DND-41 (cell line): ENCODE measurements around the gene RAF1.

Experiments used
- ATAC-seq: fragments of 200-7000 bp; cut with Tn5 transposase; 3 replicates; pipeline ENCODE4 v1.9.1; 2021; ENCODE audit warnings: low read depth; ENCODE audit not compliant: insufficient read depth
- DNase-seq: peaks from one replicate; pipeline ENCODE4 v3.0.0-alpha.2; 2020
- H2AFZ ChIP-seq: 2 replicates; pipeline ENCODE4 v1.6.0; 2012; ENCODE audit warnings: low read depth, low read length
- H3K27ac ChIP-seq: 2 replicates; pipeline ENCODE4 v1.5.1; 2012; ENCODE audit warnings: low read length, inconsistent platforms
- H3K27me3 ChIP-seq: fragments of 200-600 bp; sonication (generic); 2 replicates; pipeline ENCODE4 v1.6.0; 2012; ENCODE audit warnings: low read length, mild to moderate bottlenecking, inconsistent platforms; ENCODE audit not compliant: insufficient read depth, poor library complexity
- H3K36me3 ChIP-seq: 2 replicates; pipeline ENCODE4 v1.5.1; 2012; ENCODE audit warnings: low read length, inconsistent platforms; ENCODE audit not compliant: insufficient read depth
- H3K4me1 ChIP-seq: 2 replicates; pipeline ENCODE4 v1.5.1; 2012; ENCODE audit warnings: mild to moderate bottlenecking, low read length; ENCODE audit not compliant: insufficient read depth
- H3K4me2 ChIP-seq: 2 replicates; pipeline ENCODE4 v1.6.0; 2012; ENCODE audit warnings: mild to moderate bottlenecking, moderate library complexity, low read length, inconsistent platforms; ENCODE audit not compliant: insufficient read depth
- H3K4me3 ChIP-seq, 2 experiments: fragments of 200-600 bp in 1 of 2; shearing (Covaris generic) in 1 of 2; 2 replicates each; pipeline ENCODE4 v1.5.1; 2012 to 2016; ENCODE audit warnings: inconsistent platforms in 2 of 2, low read length in 2 of 2, mild to moderate bottlenecking in 2 of 2, low read depth in 1 of 2, moderate library complexity in 1 of 2
- H3K79me2 ChIP-seq: 2 replicates; pipeline ENCODE4 v1.6.0; 2012; ENCODE audit warnings: low read length, inconsistent platforms; ENCODE audit not compliant: insufficient read depth
- H3K9ac ChIP-seq: 2 replicates; pipeline ENCODE4 v1.6.0; 2012; ENCODE audit warnings: low read depth, mild to moderate bottlenecking, inconsistent platforms, low read length, moderate library complexity
- H3K9me3 ChIP-seq: 2 replicates; pipeline ENCODE4 v1.5.1; 2012; ENCODE audit warnings: low read length, moderate library complexity, mild to moderate bottlenecking, inconsistent platforms; ENCODE audit not compliant: insufficient read depth, severe bottlenecking
- H4K20me1 ChIP-seq: 2 replicates; pipeline ENCODE4 v1.6.0; 2012; ENCODE audit warnings: low read length; ENCODE audit not compliant: insufficient read depth
- CTCF ChIP-seq: IDR thresholded peaks from 2 replicates; pipeline ENCODE4 v1.5.1; 2012; ENCODE audit warnings: borderline replicate concordance, low read length, moderate library complexity, mild to moderate bottlenecking; ENCODE audit not compliant: poor library complexity, severe bottlenecking; ENCODE audit errors: extremely low read depth
- EZH2 ChIP-seq: IDR thresholded peaks from 3 replicates; pipeline ENCODE4 v1.6.1; 2012; ENCODE audit warnings: borderline replicate concordance, low read depth, mild to moderate bottlenecking, moderate library complexity, low read length, inconsistent platforms; ENCODE audit not compliant: severe bottlenecking

RAF1 gene

GRCh38 chr3:12585181-12585580 is 78.7 kb downstream of the RAF1 start:
- H3K4me3 ChIP-seq = no peak overlapping the region
- no peaks in the 10 kb centered on the region for H3K27me3 ChIP-seq
- DNase-seq (no peak), ATAC-seq (no peak)
- peaks cover 10% of the 10 kb centered on the region; the same call in 1 of the 2 replicates for H4K20me1 ChIP-seq
- H3K36me3 ChIP-seq = peaks cover 94% of the 10 kb centered on the region
- H3K4me2 ChIP-seq = no peak overlapping the region
- 0 out of 2 replicates have a peak, but pooled peaks cover 4% of the 10 kb centered on the region for H3K79me2 ChIP-seq
- no peak overlapping the region for H3K9ac ChIP-seq
- no peaks in the 10 kb centered on the region for H3K9me3 ChIP-seq
- TF ChIP-seq EZH2 (no peak), CTCF (no peak)
- H3K4me1 ChIP-seq = no peaks in the 10 kb centered on the region
- no peak overlapping the region for H2AFZ ChIP-seq
- no peak overlapping the region for H3K27ac ChIP-seq

- Histone ChIP-seq H3K36me3 (peaks cover 96% of the 10 kb centered on the region), H2AFZ (no peak overlapping the region), H3K9ac (no peak overlapping the region), H4K20me1 (peaks cover 10% of the 10 kb centered on the region; the same call in 1 of the 2 replicates), H3K79me2 (0 out of 2 replicates have a peak, but pooled peaks cover 4% of the 10 kb centered on the region), H3K4me1 (no peaks in the 10 kb centered on the region), H3K4me3 (no peak overlapping the region), H3K27me3 (no peaks in the 10 kb centered on the region), H3K4me2 (no peak overlapping the region), H3K9me3 (no peaks in the 10 kb centered on the region), H3K27ac (no peak overlapping the region)
- DNase-seq (no peak), ATAC-seq (no peak)
- TF ChIP-seq EZH2 = no peak
- no peak for TF ChIP-seq CTCF
Measured at GRCh38 chr3:12584083-12584482, 79.8 kb downstream of the RAF1 start.

GRCh38 chr3:12583280-12583679 is 80.6 kb downstream of the RAF1 start:
- TF ChIP-seq CTCF (no peak), EZH2 (no peak)
- no peak overlapping the region for H3K4me3 ChIP-seq
- no peaks in the 10 kb centered on the region for H3K9me3 ChIP-seq
- no peaks in the 10 kb centered on the region for H3K4me1 ChIP-seq
- no peaks in the 10 kb centered on the region for H3K27me3 ChIP-seq
- peaks cover 96% of the 10 kb centered on the region for H3K36me3 ChIP-seq
- H3K9ac ChIP-seq = no peak overlapping the region
- DNase-seq (no peak), ATAC-seq (no peak)
- no peak overlapping the region for H3K4me2 ChIP-seq
- peaks cover 7% of the 10 kb centered on the region; the same call in 1 of the 2 replicates for H4K20me1 ChIP-seq
- H3K27ac ChIP-seq = no peak overlapping the region
- H3K79me2 ChIP-seq = 0 out of 2 replicates have a peak, but pooled peaks cover 4% of the 10 kb centered on the region
- no peak overlapping the region for H2AFZ ChIP-seq

GRCh38 chr3:12582730-12583129 is 81.2 kb downstream of the RAF1 start:
- peaks cover 97% of the 10 kb centered on the region for H3K36me3 ChIP-seq
- peaks cover 7% of the 10 kb centered on the region; the same call in 1 of the 2 replicates for H4K20me1 ChIP-seq
- H3K4me3 ChIP-seq = no peak overlapping the region
- no peak overlapping the region for H2AFZ ChIP-seq
- TF ChIP-seq CTCF (no peak), EZH2 (no peak)
- no peak for ATAC-seq
- H3K9ac ChIP-seq = no peak overlapping the region
- H3K27ac ChIP-seq = no peak overlapping the region
- no peaks in the 10 kb centered on the region for H3K27me3 ChIP-seq
- H3K9me3 ChIP-seq = no peaks in the 10 kb centered on the region
- 0 out of 2 replicates have a peak, but pooled peaks cover 4% of the 10 kb centered on the region for H3K79me2 ChIP-seq
- no peaks in the 10 kb centered on the region for H3K4me1 ChIP-seq
- DNase-seq = no peak
- no peak overlapping the region for H3K4me2 ChIP-seq
